ENCODE measurements around the gene SMIM32.

GRCh38 chr5:136146201-136146600, 46.8 kb downstream of the SMIM32 start:
- TF ChIP-seq, protein P1, sequence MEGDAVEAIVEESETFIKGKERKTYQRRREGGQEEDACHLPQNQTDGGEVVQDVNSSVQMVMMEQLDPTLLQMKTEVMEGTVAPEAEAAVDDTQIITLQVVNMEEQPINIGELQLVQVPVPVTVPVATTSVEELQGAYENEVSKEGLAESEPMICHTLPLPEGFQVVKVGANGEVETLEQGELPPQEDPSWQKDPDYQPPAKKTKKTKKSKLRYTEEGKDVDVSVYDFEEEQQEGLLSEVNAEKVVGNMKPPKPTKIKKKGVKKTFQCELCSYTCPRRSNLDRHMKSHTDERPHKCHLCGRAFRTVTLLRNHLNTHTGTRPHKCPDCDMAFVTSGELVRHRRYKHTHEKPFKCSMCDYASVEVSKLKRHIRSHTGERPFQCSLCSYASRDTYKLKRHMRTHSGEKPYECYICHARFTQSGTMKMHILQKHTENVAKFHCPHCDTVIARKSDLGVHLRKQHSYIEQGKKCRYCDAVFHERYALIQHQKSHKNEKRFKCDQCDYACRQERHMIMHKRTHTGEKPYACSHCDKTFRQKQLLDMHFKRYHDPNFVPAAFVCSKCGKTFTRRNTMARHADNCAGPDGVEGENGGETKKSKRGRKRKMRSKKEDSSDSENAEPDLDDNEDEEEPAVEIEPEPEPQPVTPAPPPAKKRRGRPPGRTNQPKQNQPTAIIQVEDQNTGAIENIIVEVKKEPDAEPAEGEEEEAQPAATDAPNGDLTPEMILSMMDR (conservative IDR thresholded peaks at IDR 0.05), result no peak
- TF ChIP-seq EZH2 (IDR thresholded peaks at IDR 0.05; ENCODE audit: low read depth), result no peak
